LNCaP clone FGC (cell line): ENCODE results near the gene VDR.
"Not testable (repeated sequence)": the region's sequence is repeated elsewhere in the genome, so short reads cannot be mapped to it uniquely, and the experiment has no call there.

Experiments
- DNase-seq: peaks from one replicate; pipeline ENCODE4 v3.0.0-alpha.2; 2011; ENCODE audit warnings: low read depth
- H3K4me3 ChIP-seq: 2 replicates; pipeline ENCODE4 v1.5.1; 2011; ENCODE audit warnings: mild to moderate bottlenecking, low read depth, low read length, control low read depth
- CTCF ChIP-seq: IDR thresholded peaks from 2 replicates; pipeline ENCODE4 v1.5.1; 2012; ENCODE audit warnings: mild to moderate bottlenecking; ENCODE audit not compliant: control insufficient read depth, insufficient read depth; ENCODE audit errors: extremely low read depth

The VDR gene

DNA sequence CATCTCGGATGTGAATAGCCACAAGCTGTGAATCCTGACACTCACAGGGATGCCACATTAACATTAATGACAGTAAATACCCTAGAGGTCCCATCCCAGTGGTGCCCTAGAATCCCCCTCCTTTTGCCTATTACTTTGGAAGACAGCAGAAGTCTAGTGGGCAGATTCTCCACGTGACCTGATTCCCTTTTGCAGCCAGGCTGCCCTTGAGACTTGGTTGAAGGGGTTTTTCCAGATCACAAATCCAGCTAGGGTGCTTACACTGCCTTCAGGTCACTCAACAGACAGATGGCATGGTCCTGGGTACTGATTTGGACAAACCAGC lies 93.8 kb downstream of the VDR start:
- no peak for DNase-seq
- no peak for TF ChIP-seq CTCF
- H3K4me3 ChIP-seq, result no peak overlapping the region

DNA sequence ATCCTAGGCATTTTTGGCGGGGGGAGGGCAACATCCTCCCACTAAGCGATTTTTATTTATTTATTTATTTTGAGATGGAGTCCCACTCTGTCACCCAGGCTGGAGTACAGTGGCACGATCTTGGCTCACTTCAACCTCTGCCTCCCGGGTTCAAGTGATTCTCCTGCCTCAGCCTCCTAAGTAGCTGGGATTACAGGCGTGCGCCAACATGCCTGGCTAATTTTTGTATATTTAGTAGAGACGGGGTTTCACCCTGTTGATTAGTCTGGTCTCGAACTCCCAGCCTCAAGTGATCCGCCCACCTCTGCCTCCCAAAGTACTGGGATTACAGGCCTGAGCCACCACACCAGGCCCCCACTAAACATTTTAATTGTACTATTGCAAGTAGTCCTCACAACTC lies 95.3 kb downstream of the VDR start:
- DNase-seq, H3K4me3 ChIP-seq: not testable (repeated sequence)

- no peak overlapping the region for H3K4me3 ChIP-seq
- TF ChIP-seq CTCF, result no peak
Measured at GRCh38 chr12:47808574-47809365, 96.0 kb downstream of the VDR start.

GRCh38 chr12:47808050-47808449 lies 96.7 kb downstream of the VDR start:
- TF ChIP-seq CTCF, result no peak
- H3K4me3 ChIP-seq, result no peak overlapping the region
- DNase-seq, result no peak

More at GRCh38 chr12:47808574-47809365, 96.0 kb downstream of the VDR start:
- DNase-seq, result no peak

DNA sequence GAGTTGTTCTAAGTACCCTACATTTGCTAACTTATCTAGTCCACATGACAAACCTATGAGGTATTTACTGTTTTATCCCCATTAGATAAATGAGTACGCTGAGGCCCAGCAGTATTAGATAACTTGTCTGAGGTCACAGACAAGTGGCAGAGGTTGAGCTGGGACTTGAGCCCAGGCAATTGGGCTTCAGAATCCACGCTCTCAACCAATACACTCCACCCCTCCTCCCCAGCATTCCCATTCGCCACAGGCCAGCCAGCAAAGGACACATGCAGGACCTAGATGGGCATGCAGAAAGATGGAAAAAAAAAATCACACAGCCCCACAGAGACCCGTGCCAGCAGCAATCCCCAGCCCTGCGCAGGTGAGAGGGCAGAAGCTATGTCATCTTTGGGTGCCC lies 97.5 kb downstream of the VDR start:
- no peak for TF ChIP-seq CTCF
- DNase-seq, result no peak
- no peak overlapping the region for H3K4me3 ChIP-seq

DNA sequence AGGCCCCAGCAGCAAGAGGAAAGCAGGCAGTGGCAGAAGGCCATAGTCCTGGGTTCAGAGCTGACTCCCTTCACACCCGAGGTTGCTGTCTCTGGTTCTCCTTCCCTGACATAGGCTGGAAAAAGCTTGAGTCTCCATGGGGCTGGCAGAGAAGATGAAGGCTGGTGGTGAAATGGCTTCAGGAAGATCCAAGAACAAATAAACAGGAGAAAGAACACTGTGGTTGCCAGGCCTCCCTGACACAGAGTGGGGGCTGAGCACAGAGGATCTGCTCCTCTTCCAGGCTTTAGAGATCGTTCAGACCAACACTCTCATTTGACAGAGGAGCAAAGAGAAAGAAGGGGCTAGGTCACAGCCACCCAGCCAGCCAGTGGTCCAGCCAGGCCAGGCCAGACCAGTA lies 99.4 kb downstream of the VDR start:
- H3K4me3 ChIP-seq, result no peak overlapping the region
- DNase-seq, result no peak
- TF ChIP-seq CTCF, result no peak

GRCh38 chr12:47804171-47804570 lies 100.6 kb downstream of the VDR start:
- TF ChIP-seq CTCF, result no peak
- DNase-seq, result no peak
- H3K4me3 ChIP-seq, result no peak overlapping the region
